IPS DF 19.7 (cell line): ENCODE data around the gene MAP2K7.

Experiments used
- DNase-seq: peaks from one replicate; pipeline ENCODE4 v3.0.0-alpha.2; 2013; ENCODE audit warnings: low read depth, low spot score

Gene MAP2K7

DNA sequence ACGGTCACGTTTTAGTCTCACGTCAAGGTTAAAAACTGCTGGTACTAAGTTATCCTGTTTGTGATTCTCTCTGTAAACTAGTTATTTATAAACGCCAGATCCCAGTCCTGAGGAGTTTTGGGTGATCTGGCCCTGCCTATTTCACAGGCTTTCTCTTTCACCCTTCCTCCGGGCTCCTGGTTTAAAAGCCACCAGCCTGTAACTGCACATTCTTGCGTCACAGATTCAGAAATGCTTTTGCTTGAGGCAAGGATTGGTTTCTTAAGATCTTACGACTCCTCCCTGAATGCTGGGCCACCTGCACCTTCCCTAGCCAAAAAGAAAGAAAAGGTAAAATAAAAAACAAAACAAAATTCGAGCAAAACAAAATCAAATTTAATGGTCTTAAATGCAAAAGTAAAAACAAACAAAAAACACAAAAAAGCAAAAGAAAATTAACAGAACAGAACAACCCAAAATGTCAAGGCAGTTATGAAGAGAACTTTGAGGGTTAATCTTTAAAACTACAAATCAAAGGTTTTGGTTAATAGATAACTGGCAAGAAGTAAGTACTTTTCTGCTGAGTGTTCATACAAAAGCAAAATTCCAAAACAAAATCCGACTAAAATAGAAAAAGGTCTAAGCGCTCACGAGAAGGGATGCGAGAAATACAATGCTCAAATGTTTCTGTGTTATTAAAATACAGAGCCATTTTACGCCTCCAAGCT lies 58.4 kb downstream of the MAP2K7 start:
- DNase-seq, result no peak

GRCh38 chr19:7962644-7963268 lies 59.1 kb downstream of the MAP2K7 start:
- DNase-seq, result no peak

DNA sequence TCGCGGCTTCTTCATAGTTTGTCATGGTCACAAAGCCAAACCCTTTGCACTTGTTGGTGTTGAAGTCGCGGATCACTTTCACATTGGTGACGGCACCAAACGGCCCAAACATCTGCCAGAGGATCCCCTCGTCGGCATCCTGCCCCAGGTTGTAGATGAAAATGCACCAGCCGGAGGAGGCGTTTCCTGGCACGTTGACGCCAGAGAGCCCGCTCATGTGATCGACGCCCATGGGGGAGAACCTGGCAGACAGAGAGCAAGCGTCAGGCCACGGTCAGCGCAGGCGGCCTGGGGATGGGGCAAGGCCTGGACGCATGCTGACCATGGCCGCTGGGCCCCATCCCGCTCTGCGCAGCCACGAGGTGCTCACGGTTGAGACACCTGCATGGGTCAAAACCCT lies 59.9 kb downstream of the MAP2K7 start:
- DNase-seq, result no peak
